ENCODE data around the gene ABHD1.

ABHD1 gene

GRCh38 chr2:27086724-27087593, 36.7 kb upstream of the ABHD1 start, which contains the start of gene KHK:
Gene KHK (plus strand): TSS chr2:27086772. CDS start chr2:27087260, 488 bp downstream.
- no peak for DNase-seq (ENCODE audit: low read depth in 3 of 3)

GRCh38 chr2:27087823-27088410, 35.7 kb upstream of the ABHD1 start:
- DNase-seq (ENCODE audit: low read depth in 3 of 3), result no peak

- DNase-seq (ENCODE audit: low read depth in 3 of 3), result no peak
Observed at GRCh38 chr2:27088634-27089033, 35.0 kb upstream of the ABHD1 start.

GRCh38 chr2:27089111-27089954, 34.3 kb upstream of the ABHD1 start:
- no peak for DNase-seq (ENCODE audit: low read depth in 3 of 3)

- DNase-seq (ENCODE audit: low read depth in 3 of 3), result no peak
Observed at GRCh38 chr2:27091746-27092695, 31.6 kb upstream of the ABHD1 start.

- DNase-seq (ENCODE audit: low read depth in 3 of 3), result no peak
Observed at GRCh38 chr2:27092696-27093429, 30.8 kb upstream of the ABHD1 start.

- DNase-seq (ENCODE audit: low read depth in 3 of 3), result no peak
Observed at GRCh38 chr2:27093430-27094352, 29.9 kb upstream of the ABHD1 start.

GRCh38 chr2:27094353-27094984, 29.1 kb upstream of the ABHD1 start:
- no peak for DNase-seq (ENCODE audit: low read depth in 3 of 3)

GRCh38 chr2:27095427-27095744, 28.2 kb upstream of the ABHD1 start:
- DNase-seq (ENCODE audit: low read depth in 3 of 3), result no peak

GRCh38 chr2:27095745-27096651, 27.6 kb upstream of the ABHD1 start:
- DNase-seq (ENCODE audit: low read depth in 3 of 3), result no peak

- DNase-seq (ENCODE audit: low read depth in 3 of 3), result no peak
Observed at GRCh38 chr2:27096748-27097297, 26.8 kb upstream of the ABHD1 start.

- DNase-seq (ENCODE audit: low read depth in 3 of 3), result no peak
Observed at GRCh38 chr2:27097341-27097740, 26.3 kb upstream of the ABHD1 start.

GRCh38 chr2:27099334-27099955, 24.2 kb upstream of the ABHD1 start:
- DNase-seq (ENCODE audit: low read depth in 3 of 3), result no peak

- no peak for DNase-seq (ENCODE audit: low read depth in 3 of 3)
Observed at GRCh38 chr2:27100036-27100435, 23.6 kb upstream of the ABHD1 start.

- DNase-seq (ENCODE audit: low read depth in 3 of 3), result no peak
Observed at GRCh38 chr2:27102329-27102728, 21.3 kb upstream of the ABHD1 start.

GRCh38 chr2:27105981-27106380, 17.6 kb upstream of the ABHD1 start:
- no peak for DNase-seq (ENCODE audit: low read depth in 3 of 3)

GRCh38 chr2:27108221-27108620, 15.4 kb upstream of the ABHD1 start:
- DNase-seq (ENCODE audit: low read depth in 3 of 3), result no peak

Data from stimulated activated CD4-positive, alpha-beta T cell treated with anti-CD3 and anti-CD28 coated beads, TNF-alpha, amount 100 ng/mL, for 4 hours (primary cell).